Gastroesophageal sphincter (tissue), 4 donors: ENCODE results near the gene DEFB115. TPM values are rescaled to one million over a fixed set of nuclear protein-coding genes. Genes with fewer than 3 reads are reported as not detected.
"Not testable (repeated sequence)": the region's sequence is repeated elsewhere in the genome, so short reads cannot be mapped to it uniquely, and the experiment has no call there.

ENCODE experiments used
- ATAC-seq: fragments of 150-250 bp; one replicate; pipeline ENCODE4 v1.9.1; 2016; ENCODE audit warnings: mild to moderate bottlenecking, moderate library complexity
- H3K27ac ChIP-seq, 4 donors: fragments of 200-600 bp; sonication (generic) in 3 of 4; 1 replicate in 3 of 4; 2 replicates in 1 of 4; pipeline ENCODE4 v1.5.1; 2016 to 2019
- H3K27me3 ChIP-seq: fragments of 200-600 bp; sonication (generic); one replicate; pipeline ENCODE4 v1.5.1; 2019
- H3K36me3 ChIP-seq, 2 donors: fragments of 200-600 bp; sonication (generic); one replicate each; pipeline ENCODE4 v1.5.1; 2019; ENCODE audit warnings: control low read depth in 1 of 2
- H3K4me1 ChIP-seq, 3 donors: fragments of 200-600 bp; sonication (generic); 1 replicate in 2 of 3; 2 replicates in 1 of 3; pipeline ENCODE4 v1.5.1; 2016 to 2019; ENCODE audit warnings: control low read depth in 2 of 3
- H3K4me3 ChIP-seq, 2 donors: fragments of 200-600 bp; sonication (generic); one replicate each; pipeline ENCODE4 v1.5.1; 2019; ENCODE audit warnings: mild to moderate bottlenecking in 1 of 2, moderate library complexity in 1 of 2
- H3K9me3 ChIP-seq, 3 donors: fragments of 200-600 bp; sonication (generic); one replicate each; pipeline ENCODE4 v1.5.1; 2017 to 2019; ENCODE audit warnings: control low read depth in 2 of 3
- CTCF ChIP-seq, 4 experiments: fragments of 200-600 bp in 2 of 4; fragments of 450-650 bp in 2 of 4; sonication (generic) in 1 of 4; IDR thresholded peaks; one replicate each; pipeline ENCODE4 v1.5.1; 2017 to 2019; ENCODE audit warnings: antibody characterized with exemption in 4 of 4, mild to moderate bottlenecking in 2 of 4, moderate library complexity in 2 of 4
- EP300 ChIP-seq: sonication (generic); formaldehyde crosslinking; IDR thresholded peaks from one replicate; pipeline ENCODE4 v1.6.1; 2017; ENCODE audit warnings: antibody characterized with exemption, mild to moderate bottlenecking
- POLR2A ChIP-seq, 2 donors: fragments of 450-650 bp; IDR thresholded peaks; one replicate each; pipeline ENCODE4 v1.6.1; 2017; ENCODE audit warnings: antibody characterized with exemption in 2 of 2, mild to moderate bottlenecking in 2 of 2, moderate library complexity in 1 of 2
- POLR2AphosphoS5 ChIP-seq: sonication (generic); formaldehyde crosslinking; IDR thresholded peaks from one replicate; pipeline ENCODE4 v1.6.1; 2017; ENCODE audit warnings: antibody characterized with exemption
- WGBS, 2 donors: methylation state at CpG; one replicate each; pipeline ENCODE4 v1.1.5; 2018; ENCODE audit warnings: low coverage in 1 of 2; 5-methylcytosine and 5-hydroxymethylcytosine counted together
- total RNA-seq, 4 donors: library from RNA; depleted of rRNA; stranded (reverse); fragments of >200 nt; gene quantifications; one replicate each; pipeline ENCODE4 v1.1.0, GENCODE V29; 2016

Gene DEFB115
- total RNA-seq, 4 donors from 2014 or later = not detected

- no peak for TF ChIP-seq EP300
- no peak for TF ChIP-seq CTCF (IDR thresholded peaks at IDR 0.05)
- no peak for TF ChIP-seq POLR2AphosphoS5
- TF ChIP-seq POLR2A (IDR thresholded peaks at IDR 0.05) = no peak
- 82 to 92% methylated on average over 2 to 5 of the region's 6 CpGs for WGBS, 2 donors
- H3K36me3 ChIP-seq = no peaks in the 10 kb centered on the region
- H3K27me3 ChIP-seq = no peaks in the 10 kb centered on the region
- peaks cover 0 to 7% (median 0%) of the 10 kb centered on the region in 3 donors for H3K9me3 ChIP-seq
- H3K4me1 ChIP-seq = no peaks in the 10 kb centered on the region
- H3K27ac ChIP-seq = no peak overlapping the region
- H3K4me3 ChIP-seq = no peak overlapping the region
- no peak for ATAC-seq
Measured at GRCh38 chr20:31260326-31260932, 3.0 kb downstream of the DEFB115 start.

GRCh38 chr20:31274441-31274840 is 17.0 kb downstream of the DEFB115 start:
- H3K4me1 ChIP-seq = no peaks in the 10 kb centered on the region
- H3K36me3 ChIP-seq = no peaks in the 10 kb centered on the region
- WGBS, 2 donors = 63% methylated on average over 6 of the region's 20 CpGs; no CpG with 5 or more reads in 1 of the 2 donors
- H3K9me3 ChIP-seq = peaks cover 0 to 54% (median 0%) of the 10 kb centered on the region in 3 donors
- H3K27ac ChIP-seq = no peak overlapping the region
- peaks cover 9% of the 10 kb centered on the region for H3K27me3 ChIP-seq
- TF ChIP-seq POLR2A (IDR thresholded peaks at IDR 0.05) (no peak), CTCF (IDR thresholded peaks at IDR 0.05) (no peak), POLR2AphosphoS5 (no peak), EP300 (no peak)
- no peak overlapping the region for H3K4me3 ChIP-seq
- ATAC-seq = no peak

DNA sequence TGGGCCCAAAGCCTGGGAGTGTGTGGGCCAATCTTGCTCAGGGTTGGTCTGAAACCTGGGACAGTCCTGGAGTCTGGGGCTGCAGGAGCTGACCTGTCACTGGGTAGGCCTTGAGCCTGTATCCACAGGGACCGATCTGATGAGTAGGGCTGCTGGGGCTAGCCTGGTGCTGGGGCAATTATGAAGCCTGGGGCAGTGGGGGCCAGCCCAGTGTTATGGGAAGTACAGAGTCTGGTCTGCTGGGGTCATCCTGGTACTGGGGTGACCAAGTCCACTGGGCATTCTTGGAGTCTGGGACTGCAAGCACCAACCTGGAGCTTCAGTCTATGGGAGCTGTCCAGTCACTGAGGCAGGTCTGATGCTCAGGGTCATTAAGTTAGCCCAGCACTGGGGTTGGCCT is 20.7 kb downstream of the DEFB115 start:
- peaks cover 0 to 19% (median 0%) of the 10 kb centered on the region in 3 donors for H3K9me3 ChIP-seq
- no peaks in the 10 kb centered on the region for H3K4me1 ChIP-seq
- no peak for ATAC-seq
- peaks cover 9% of the 10 kb centered on the region for H3K27me3 ChIP-seq
- no peaks in the 10 kb centered on the region for H3K36me3 ChIP-seq
- TF ChIP-seq POLR2AphosphoS5 (no peak), POLR2A (IDR thresholded peaks at IDR 0.05) (no peak), CTCF (IDR thresholded peaks at IDR 0.05) (no peak), EP300 (no peak)
- WGBS, 2 donors = no CpG with 5 or more reads among the region's 1 CpG
- H3K27ac ChIP-seq = no peak overlapping the region
- H3K4me3 ChIP-seq = no peak overlapping the region

DNA sequence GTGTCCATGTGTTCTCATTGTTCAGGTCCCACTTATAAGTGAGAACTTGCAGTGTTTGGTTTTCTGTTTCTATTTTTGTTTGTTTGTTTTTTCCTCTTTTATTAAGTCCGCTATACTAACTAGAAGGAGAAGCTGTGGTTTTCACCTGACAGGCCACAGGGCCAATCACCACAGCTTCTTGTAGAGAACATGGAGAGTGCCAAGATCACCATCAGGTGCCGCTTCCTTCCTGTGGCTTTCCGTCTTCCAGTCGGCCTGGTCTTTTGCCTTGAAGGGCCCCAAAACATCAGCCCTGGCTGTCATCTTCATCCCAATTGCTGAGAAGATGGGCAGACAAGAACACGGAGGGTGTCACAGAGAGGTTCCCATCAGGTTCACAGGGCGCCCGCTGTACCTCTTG is 27.5 kb downstream of the DEFB115 start:
- not testable (repeated sequence) for H3K36me3 ChIP-seq, H3K27me3 ChIP-seq, H3K27ac ChIP-seq, ATAC-seq, H3K4me3 ChIP-seq, H3K4me1 ChIP-seq
- WGBS, 2 donors = 60% methylated on average over 5 of the region's 7 CpGs; no CpG with 5 or more reads in 1 of the 2 donors
- H3K9me3 ChIP-seq = peaks cover 0 to 31% (median 0%) of the 10 kb centered on the region in 3 donors

DNA sequence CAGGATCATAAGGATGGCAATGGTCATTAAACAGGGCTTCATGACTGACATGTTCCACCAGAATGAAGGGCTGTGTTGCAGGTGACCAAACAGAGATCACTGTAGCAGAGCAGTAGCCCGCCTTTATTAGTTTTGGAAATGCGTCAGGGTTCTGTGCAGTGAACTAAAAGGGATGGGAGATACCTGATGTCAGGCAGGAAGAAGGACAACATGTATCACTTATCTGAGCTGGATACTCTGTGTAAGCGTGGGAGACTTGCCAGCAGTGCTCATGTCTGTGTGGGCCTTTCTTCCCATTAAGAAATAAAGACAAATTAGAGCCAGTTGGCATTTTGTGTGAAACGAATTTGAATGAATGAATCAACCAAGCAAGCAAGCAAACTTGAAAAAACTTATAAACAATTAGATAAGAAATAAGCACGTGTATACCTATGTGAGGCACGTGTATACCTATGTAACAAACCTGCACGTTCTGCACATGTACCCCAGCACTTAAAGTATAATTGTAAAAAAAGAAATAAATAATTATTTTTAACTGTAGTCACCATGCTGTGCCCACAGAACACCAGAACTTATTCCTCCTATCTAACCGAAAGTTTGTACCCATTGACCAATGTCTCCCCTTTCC is 51.2 kb downstream of the DEFB115 start, which contains the start of gene DEFB116:
DEFB116 (minus strand) TSS at position 51 of the 628 bp plus-strand sequence; CDS start at position 51, 0 bp downstream.
- Histone ChIP-seq H3K4me3 (no peak within 1 kb of the TSS), H3K9me3 (peaks cover 0 to 16% (median 0%) of the 10 kb centered on the region in 3 donors), H3K4me1 (no peaks in the 10 kb centered on the region), H3K27me3 (no peaks in the 10 kb centered on the region), H3K36me3 (no peaks in the 10 kb centered on the region), H3K27ac (no peak within 1 kb of the TSS)
- WGBS, 2 donors = 41 to 54% methylated on average over 7 to 8 of the region's 8 CpGs
- no peak for TF ChIP-seq EP300
- TF ChIP-seq POLR2A (IDR thresholded peaks at IDR 0.05) = no peak
- TF ChIP-seq POLR2AphosphoS5 = no peak
- no peak for TF ChIP-seq CTCF (IDR thresholded peaks at IDR 0.05)
- no peak for ATAC-seq

Other genes with a start within 250 kb of the DEFB115 start
- not detected for gene DEFB116, start 50.9 kb downstream of the DEFB115 start, total RNA-seq
- gene DEFB118, start 110.9 kb downstream of the DEFB115 start, total RNA-seq = not detected
- not detected for gene DEFB119, start 132.9 kb downstream of the DEFB115 start, total RNA-seq
- gene DEFB121, start 148.6 kb downstream of the DEFB115 start, total RNA-seq = not detected
- not detected for gene DEFB123, start 183.0 kb downstream of the DEFB115 start, total RNA-seq
- gene DEFB124, start 217.5 kb downstream of the DEFB115 start, total RNA-seq = 1 to 10 TPM in 1 of 4 donors, not detected in 3; 2.0 TPM
- 1 to 10 TPM; 3.2 to 7.1 (median 5.4) TPM for gene REM1, start 217.6 kb downstream of the DEFB115 start, total RNA-seq